Neural cell (in vitro differentiated cells): Measurements from ENCODE around the gene SNRPF. TPM values are rescaled to one million over a fixed set of nuclear protein-coding genes. Genes with fewer than 3 reads are reported as not detected.

ENCODE experiments used
- H2AFZ ChIP-seq: fragments of 200-600, 300-800 bp; sonication (generic), shearing (Covaris generic); 2 replicates; pipeline ENCODE4 v1.6.0; 2014; ENCODE audit warnings: low read depth, mild to moderate bottlenecking, antibody characterized with exemption, low read length, moderate library complexity
- H3F3A ChIP-seq: fragments of 200-600 bp; shearing (Covaris generic); 2 replicates; pipeline ENCODE4 v1.6.1; 2016; ENCODE audit warnings: mild to moderate bottlenecking, moderate library complexity, mixed read lengths, antibody characterized with exemption, low read length; ENCODE audit not compliant: insufficient read depth, poor library complexity, severe bottlenecking
- H3K27ac ChIP-seq: fragments of 200-600, 300-800 bp; sonication (generic), shearing (Covaris generic); 2 replicates; pipeline ENCODE4 v1.5.1; 2014; ENCODE audit warnings: mild to moderate bottlenecking, low read length, moderate library complexity
- H3K27me3 ChIP-seq: fragments of 300-800, 200-600 bp; sonication (generic), shearing (Covaris generic); 2 replicates; pipeline ENCODE4 v1.6.0; 2014; ENCODE audit warnings: mild to moderate bottlenecking, low read depth, low read length, moderate library complexity; ENCODE audit not compliant: insufficient read depth
- H3K36me3 ChIP-seq: fragments of 300-800, 200-600 bp; sonication (generic), shearing (Covaris generic); 2 replicates; pipeline ENCODE4 v1.5.1; 2014; ENCODE audit warnings: mild to moderate bottlenecking, antibody characterized with exemption, low read length, moderate library complexity; ENCODE audit not compliant: insufficient read depth
- H3K4me2 ChIP-seq: fragments of 300-800, 200-600 bp; sonication (generic), shearing (Covaris generic); 2 replicates; pipeline ENCODE4 v1.6.0; 2014; ENCODE audit warnings: mild to moderate bottlenecking, low read length
- H3K4me3 ChIP-seq: fragments of 300-800, 200-600 bp; sonication (generic), shearing (Covaris generic); 2 replicates; pipeline ENCODE4 v1.5.1; 2014; ENCODE audit warnings: mild to moderate bottlenecking, low read length, moderate library complexity
- H3K79me2 ChIP-seq: fragments of 200-600 bp; shearing (Covaris generic); replicated peaks from 2 replicates; pipeline ENCODE4 v1.6.0; 2014; ENCODE audit warnings: mild to moderate bottlenecking, low read length, moderate library complexity; ENCODE audit not compliant: insufficient read depth
- H3K9ac ChIP-seq: fragments of 300-800, 200-600 bp; sonication (generic), shearing (Covaris generic); 2 replicates; pipeline ENCODE4 v1.6.1; 2016; ENCODE audit warnings: mild to moderate bottlenecking, low read length, mixed read lengths
- H3K9me2 ChIP-seq: fragments of 200-600 bp; shearing (Covaris generic); 2 replicates; pipeline ENCODE4 v1.6.1; 2016; ENCODE audit warnings: mild to moderate bottlenecking, low read length, mixed read lengths; ENCODE audit not compliant: insufficient read depth
- H3K9me3 ChIP-seq: fragments of 200-600, 300-800 bp; sonication (generic), shearing (Covaris generic); 2 replicates; pipeline ENCODE4 v1.6.1; 2016; ENCODE audit warnings: mild to moderate bottlenecking, mixed run types, low read length, moderate library complexity, mixed read lengths
- H4K20me1 ChIP-seq: fragments of 200-600 bp; shearing (Covaris generic); 2 replicates; pipeline ENCODE4 v1.6.1; 2016; ENCODE audit warnings: mild to moderate bottlenecking, mixed run types; ENCODE audit not compliant: insufficient read depth
- CTCF ChIP-seq: fragments of 450-650 bp; IDR thresholded peaks from 2 replicates; pipeline ENCODE4 v1.5.1; 2014; ENCODE audit warnings: antibody characterized with exemption, mild to moderate bottlenecking, moderate library complexity; ENCODE audit not compliant: poor library complexity, severe bottlenecking
- EP300 ChIP-seq: fragments of 450-650 bp; conservative IDR thresholded peaks from 2 replicates; pipeline ENCODE4 v1.6.1; 2014; ENCODE audit warnings: antibody characterized with exemption, mild to moderate bottlenecking, moderate library complexity; ENCODE audit not compliant: poor library complexity, severe bottlenecking
- EZH2 ChIP-seq: fragments of 200-600, 300-800 bp; shearing (Covaris generic), sonication (generic); IDR thresholded peaks from 2 replicates; pipeline ENCODE4 v1.6.1; 2014; ENCODE audit warnings: antibody characterized with exemption, low read length, borderline replicate concordance, mild to moderate bottlenecking; ENCODE audit not compliant: insufficient read depth, poor library complexity, severe bottlenecking
- MXI1 ChIP-seq: fragments of 450-650 bp; conservative IDR thresholded peaks from 2 replicates; pipeline ENCODE4 v1.6.1; 2014; ENCODE audit warnings: antibody characterized with exemption, mild to moderate bottlenecking; ENCODE audit not compliant: poor library complexity, severe bottlenecking
- POLR2AphosphoS5 ChIP-seq: IDR thresholded peaks from 2 replicates; pipeline ENCODE4 v1.6.1; 2012
- RAD21 ChIP-seq: fragments of 450-650 bp; conservative IDR thresholded peaks from 2 replicates; pipeline ENCODE4 v1.6.1; 2014; ENCODE audit warnings: antibody characterized with exemption, mild to moderate bottlenecking, moderate library complexity
- REST ChIP-seq: IDR thresholded peaks from 2 replicates; pipeline ENCODE4 v1.6.1; 2012; ENCODE audit warnings: borderline replicate concordance
- SMC3 ChIP-seq: fragments of 450-650 bp; conservative IDR thresholded peaks from 2 replicates; pipeline ENCODE4 v1.6.1; 2014; ENCODE audit warnings: antibody characterized with exemption, mild to moderate bottlenecking, moderate library complexity; ENCODE audit not compliant: poor library complexity
- TAF1 ChIP-seq: IDR thresholded peaks from 2 replicates; pipeline ENCODE4 v1.6.1; 2012; ENCODE audit warnings: low read depth
- polyA plus RNA-seq: library from polyadenylated mRNA; depleted of rRNA; stranded (reverse); fragments of >200 nt; gene quantifications from 2 replicates; pipeline ENCODE4 v1.2.3, GENCODE V29; 2014

Gene SNRPF
- polyA plus RNA-seq, 1 donor from 2014 or later = 42.1 TPM

GRCh38 chr12:95884998-95885397 is 26.2 kb downstream of the SNRPF start:
- Histone ChIP-seq H3K4me3 (no peak overlapping the region), H3K36me3 (no peaks in the 10 kb centered on the region), H3K9me3 (no peaks in the 10 kb centered on the region), H3F3A (no peaks in the 10 kb centered on the region), H2AFZ (no peak overlapping the region), H3K4me2 (no peak overlapping the region), H4K20me1 (no peaks in the 10 kb centered on the region), H3K9me2 (no peaks in the 10 kb centered on the region), H3K9ac (no peak overlapping the region), H3K27ac (no peak overlapping the region), H3K27me3 (no peaks in the 10 kb centered on the region), H3K79me2 (no peaks in the 10 kb centered on the region)
- TF ChIP-seq CTCF = no peak
- no peak for TF ChIP-seq EZH2
- no peak for TF ChIP-seq EP300
- TF ChIP-seq POLR2AphosphoS5 = no peak
- no peak for TF ChIP-seq REST
- TF ChIP-seq MXI1 = no peak
- TF ChIP-seq RAD21 = no peak
- TF ChIP-seq TAF1 = no peak
- TF ChIP-seq SMC3 = no peak

DNA sequence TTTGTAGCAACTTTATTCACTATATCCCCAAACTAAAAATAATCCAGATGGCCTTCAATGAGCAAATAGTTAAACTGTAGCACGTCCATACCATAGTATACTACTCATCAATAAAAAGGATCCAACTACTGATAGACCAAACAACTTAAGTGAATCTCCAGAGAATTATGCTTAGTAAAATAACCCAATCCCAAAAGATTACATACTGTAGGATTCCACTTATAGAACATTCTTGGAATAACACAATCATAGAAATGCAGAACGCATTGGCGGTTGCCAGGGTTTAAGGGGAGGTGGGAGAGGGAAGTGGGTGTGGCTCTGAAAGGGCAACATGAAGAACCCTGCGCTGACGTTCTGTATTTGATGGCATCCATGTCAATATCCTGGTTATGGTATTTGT is 28.6 kb downstream of the SNRPF start:
- TF ChIP-seq RAD21 (no peak), MXI1 (no peak), EP300 (no peak), EZH2 (no peak), CTCF (no peak), REST (no peak), SMC3 (no peak), POLR2AphosphoS5 (no peak), TAF1 (no peak)
- no peaks in the 10 kb centered on the region for H3K9me3 ChIP-seq
- no peak overlapping the region for H3K9ac ChIP-seq
- no peak overlapping the region for H3K4me2 ChIP-seq
- H3K27ac ChIP-seq = no peak overlapping the region
- H4K20me1 ChIP-seq = no peaks in the 10 kb centered on the region
- no peaks in the 10 kb centered on the region for H3F3A ChIP-seq
- no peak overlapping the region for H3K4me3 ChIP-seq
- H3K9me2 ChIP-seq = no peaks in the 10 kb centered on the region
- H3K36me3 ChIP-seq = no peaks in the 10 kb centered on the region
- no peaks in the 10 kb centered on the region for H3K27me3 ChIP-seq
- H3K79me2 ChIP-seq = no peaks in the 10 kb centered on the region
- H2AFZ ChIP-seq = no peak overlapping the region
